Natural killer cell (primary cell): ENCODE measurements around the gene SMTNL2. TPM values are rescaled to one million over a fixed set of nuclear protein-coding genes. Genes with fewer than 3 reads are reported as not detected.

Experiments used
- ATAC-seq, 3 donors: fragments of 150-1000 bp in 2 of 3; fragments of 200-7000 bp in 1 of 3; cut with Tn5 transposase; 1 replicate in 1 of 3; 2 replicates in 2 of 3; pipeline ENCODE4 v1.10.0; 2021; ENCODE audit warnings: mild to moderate bottlenecking in 2 of 3, moderate library complexity in 2 of 3
- DNase-seq, 2 donors: peaks; one replicate each; pipeline versions ENCODE4 v3.0.0 to v3.0.0-alpha.2; 2013 to 2021; ENCODE audit warnings: mixed read lengths in 1 of 2
- H3K27ac ChIP-seq: one replicate; pipeline ENCODE4 v1.5.1; 2013; ENCODE audit warnings: mild to moderate bottlenecking, low read length
- H3K27me3 ChIP-seq: one replicate; pipeline ENCODE4 v1.6.1; 2013; ENCODE audit warnings: low read length; ENCODE audit not compliant: control insufficient read depth, insufficient read depth
- H3K36me3 ChIP-seq: one replicate; pipeline ENCODE4 v1.6.1; 2013; ENCODE audit warnings: low read length; ENCODE audit not compliant: control insufficient read depth, insufficient read depth
- H3K4me1 ChIP-seq: one replicate; pipeline ENCODE4 v1.6.1; 2013; ENCODE audit warnings: low read length; ENCODE audit not compliant: control insufficient read depth, insufficient read depth
- H3K4me3 ChIP-seq: one replicate; pipeline ENCODE4 v1.5.1; 2013; ENCODE audit warnings: low read length
- H3K9me3 ChIP-seq: one replicate; pipeline ENCODE4 v1.6.1; 2013; ENCODE audit warnings: low read length; ENCODE audit not compliant: control insufficient read depth, insufficient read depth
- H3K27ac Mint-ChIP-seq, 2 donors: one replicate each; pipeline ENCODE4 v1.8.0; 2022; ENCODE audit warnings: mild to moderate bottlenecking in 2 of 2, mixed read lengths in 2 of 2, moderate library complexity in 1 of 2
- H3K27me3 Mint-ChIP-seq, 2 donors: one replicate each; pipeline ENCODE4 v1.8.0; 2022; ENCODE audit warnings: low read depth in 2 of 2, mixed read lengths in 2 of 2
- H3K36me3 Mint-ChIP-seq: one replicate; pipeline ENCODE4 v1.8.0; 2022; ENCODE audit warnings: mixed read lengths
- H3K4me1 Mint-ChIP-seq, 2 donors: one replicate each; pipeline ENCODE4 v1.8.0; 2022; ENCODE audit warnings: mixed read lengths in 2 of 2
- H3K4me3 Mint-ChIP-seq: one replicate; pipeline ENCODE4 v1.8.0; 2022; ENCODE audit warnings: mild to moderate bottlenecking, moderate library complexity, mixed read lengths
- H3K9me3 Mint-ChIP-seq, 2 donors: one replicate each; pipeline ENCODE4 v1.8.0; 2022; ENCODE audit warnings: mixed read lengths in 2 of 2
- CTCF ChIP-seq: fragments of 200-600 bp; IDR thresholded peaks from one replicate; pipeline ENCODE4 v1.8.0; 2022; ENCODE audit warnings: antibody characterized with exemption
- WGBS: methylation state at CpG from one replicate; pipeline ENCODE4 v1.1.7; 2013; ENCODE audit warnings: missing lambda C conversion rate; ENCODE audit not compliant: insufficient coverage; 5-methylcytosine and 5-hydroxymethylcytosine counted together
- intact Hi-C: fragments of 100-400 bp; cut with micrococcal nuclease; formaldehyde crosslinking; loops from one replicate; pipeline ENCODE4 v1.14.2; 2022
- total RNA-seq, 4 donors: library from RNA; stranded (reverse); fragments of 120-200 nt in 1 of 4; gene quantifications; one replicate each; pipeline versions ENCODE4 v1.2.3 to v1.2.4, GENCODE V29; 2013 to 2022

The SMTNL2 gene
- total RNA-seq, 3 donors from 2014 or later (not counting 1 experiment from before 2014, with no cell fraction given) = not detected

GRCh38 chr17:4549781-4550533 lies 34.4 kb upstream of the SMTNL2 start:
- no peak overlapping the region for H3K4me3 Mint-ChIP-seq
- Histone ChIP-seq H3K9me3 (no peaks in the 10 kb centered on the region), H3K27me3 (no peaks in the 10 kb centered on the region), H3K4me3 (no peak overlapping the region), H3K36me3 (peaks cover 64% of the 10 kb centered on the region), H3K4me1 (peaks cover 14% of the 10 kb centered on the region), H3K27ac (no peak overlapping the region)
- no peaks in the 10 kb centered on the region for H3K27me3 Mint-ChIP-seq
- no peaks in the 10 kb centered on the region for H3K36me3 Mint-ChIP-seq
- TF ChIP-seq CTCF = no peak
- H3K9me3 Mint-ChIP-seq = no peaks in the 10 kb centered on the region
- ATAC-seq (no peak), DNase-seq (no peak)
- intact Hi-C loops = no loop called here
- no peak overlapping the region for H3K27ac Mint-ChIP-seq
- peaks cover 0 to 15% of the 10 kb centered on the region in 2 donors for H3K4me1 Mint-ChIP-seq
- 92% methylated on average over 25 of the region's 25 CpGs for WGBS

GRCh38 chr17:4550534-4551039 lies 33.7 kb upstream of the SMTNL2 start:
- peaks cover 58% of the 10 kb centered on the region for H3K36me3 ChIP-seq
- ATAC-seq (no peak), DNase-seq (no peak)
- WGBS = 97% methylated on average over 16 of the region's 16 CpGs
- no peaks in the 10 kb centered on the region for H3K27me3 ChIP-seq
- no peak overlapping the region for H3K27ac ChIP-seq
- no peaks in the 10 kb centered on the region for H3K9me3 ChIP-seq
- Mint-ChIP-seq H3K27me3 (no peaks in the 10 kb centered on the region), H3K4me1 (peaks cover 6 to 21% of the 10 kb centered on the region in 2 donors), H3K36me3 (no peaks in the 10 kb centered on the region), H3K27ac (no peak overlapping the region), H3K4me3 (no peak overlapping the region), H3K9me3 (no peaks in the 10 kb centered on the region)
- H3K4me3 ChIP-seq = no peak overlapping the region
- TF ChIP-seq CTCF = no peak
- intact Hi-C loops = no loop called here
- H3K4me1 ChIP-seq = peaks cover 15% of the 10 kb centered on the region

- H3K4me3 ChIP-seq = no peak overlapping the region
- ATAC-seq (no peak), DNase-seq (no peak)
- no peak overlapping the region for H3K27ac ChIP-seq
- no peaks in the 10 kb centered on the region for H3K27me3 Mint-ChIP-seq
- H3K36me3 Mint-ChIP-seq = no peaks in the 10 kb centered on the region
- TF ChIP-seq CTCF = no peak
- no peak overlapping the region for H3K4me3 Mint-ChIP-seq
- H3K4me1 Mint-ChIP-seq = peaks cover 12 to 27% of the 10 kb centered on the region in 2 donors
- H3K4me1 ChIP-seq = peaks cover 21% of the 10 kb centered on the region
- H3K27me3 ChIP-seq = no peaks in the 10 kb centered on the region
- peaks cover 55% of the 10 kb centered on the region for H3K36me3 ChIP-seq
- H3K27ac Mint-ChIP-seq = no peak overlapping the region
- H3K9me3 Mint-ChIP-seq = no peaks in the 10 kb centered on the region
- intact Hi-C loops = no loop called here
- 95% methylated on average over 8 of the region's 8 CpGs for WGBS
- H3K9me3 ChIP-seq = no peaks in the 10 kb centered on the region
Measured at GRCh38 chr17:4551141-4551540, 33.2 kb upstream of the SMTNL2 start.
